Caco-2 (cell line): ENCODE measurements around the gene GRIA3. TPM values are rescaled to one million over a fixed set of nuclear protein-coding genes. Genes with fewer than 3 reads are reported as not detected.

ENCODE experiments used
- BruUV-seq: library from RNA; stranded (reverse); fragments of 400-500 nt; replicated peaks from 2 replicates; lab custom pipeline; 2021; lab: Mats Ljungman, UMichigan
- CTCF ChIA-PET: fragments of 300-600 bp; sonication (Branson Sonifier 250); formaldehyde crosslinking; loops from one replicate; lab custom pipeline; 2022; ENCODE audit warnings: antibody characterized with exemption; lab: Charles Lee
- POLR2A ChIA-PET: fragments of 300-600 bp; sonication (Branson Sonifier 250); formaldehyde crosslinking; loops from one replicate; lab custom pipeline; 2022; ENCODE audit warnings: antibody characterized with exemption; lab: Charles Lee
- DNase-seq, 2 experiments: peaks; one replicate each; pipeline versions ENCODE4 v3.0.0 to v3.0.0-alpha.2; 2020 to 2022
- H3K27me3 ChIP-seq: replicated peaks from 2 replicates; pipeline ENCODE4 v1.6.0; 2011; ENCODE audit warnings: low read length; ENCODE audit not compliant: control insufficient read depth, insufficient read depth
- H3K36me3 ChIP-seq: 2 replicates; pipeline ENCODE4 v1.5.1; 2011; ENCODE audit warnings: low read length; ENCODE audit not compliant: control insufficient read depth, insufficient read depth
- H3K4me1 ChIP-seq: fragments of 250-450 bp; sonication (Bioruptor Pico); 2 replicates; pipeline ENCODE4 v1.5.1; 2020; ENCODE audit warnings: mild to moderate bottlenecking
- H3K4me3 ChIP-seq: 2 replicates; pipeline ENCODE4 v1.5.1; 2011; ENCODE audit warnings: low read depth, mild to moderate bottlenecking, control low read depth, low read length
- H3K9me3 ChIP-seq: fragments of 250-450 bp; sonication (Bioruptor Pico); 2 replicates; pipeline ENCODE4 v1.5.1; 2020; ENCODE audit warnings: mild to moderate bottlenecking, moderate library complexity
- H3K27ac Mint-ChIP-seq: one replicate; pipeline ENCODE4 v1.8.0; 2022; ENCODE audit warnings: mixed read lengths; ENCODE audit not compliant: unreplicated experiment
- H3K27me3 Mint-ChIP-seq: one replicate; pipeline ENCODE4 v1.8.0; 2022; ENCODE audit warnings: mixed read lengths; ENCODE audit not compliant: insufficient read depth, unreplicated experiment
- H3K36me3 Mint-ChIP-seq: one replicate; pipeline ENCODE4 v1.8.0; 2022; ENCODE audit warnings: mild to moderate bottlenecking, mixed read lengths; ENCODE audit not compliant: insufficient read depth, unreplicated experiment
- H3K4me1 Mint-ChIP-seq: one replicate; pipeline ENCODE4 v1.8.0; 2022; ENCODE audit warnings: low read depth, mixed read lengths; ENCODE audit not compliant: unreplicated experiment
- H3K4me3 Mint-ChIP-seq: one replicate; pipeline ENCODE4 v1.8.0; 2022; ENCODE audit warnings: mild to moderate bottlenecking, moderate library complexity, mixed read lengths; ENCODE audit not compliant: unreplicated experiment
- H3K9me3 Mint-ChIP-seq: one replicate; pipeline ENCODE4 v1.8.0; 2022; ENCODE audit warnings: mixed read lengths; ENCODE audit not compliant: unreplicated experiment
- intact Hi-C: fragments of 100-400 bp; cut with micrococcal nuclease; formaldehyde crosslinking; loops from one replicate; pipeline ENCODE4 v1.10.0; 2022; ENCODE audit not compliant: unreplicated experiment
- total RNA-seq: library from RNA; stranded (reverse); gene quantifications from 2 replicates; pipeline ENCODE4 v1.2.3, GENCODE V29; 2022
- TF ChIP-seq, protein P1 (sequence below), 2 experiments: fragments of 200-600 bp in 1 of 2; IDR thresholded peaks; 1 replicate in 1 of 2; 2 replicates in 1 of 2; pipeline versions ENCODE4 v1.5.1 to v1.8.0; 2011 to 2022; ENCODE audit warnings: antibody characterized with exemption in 1 of 2, control low read depth in 1 of 2, inconsistent platforms in 1 of 2, low read depth in 1 of 2, low read length in 1 of 2, mild to moderate bottlenecking in 1 of 2, moderate library complexity in 1 of 2; ENCODE audit not compliant: insufficient read depth in 1 of 2, severe bottlenecking in 1 of 2, unreplicated experiment in 1 of 2

The GRIA3 gene
- total RNA-seq, 1 experiment from 2014 or later, result not detected

DNA sequence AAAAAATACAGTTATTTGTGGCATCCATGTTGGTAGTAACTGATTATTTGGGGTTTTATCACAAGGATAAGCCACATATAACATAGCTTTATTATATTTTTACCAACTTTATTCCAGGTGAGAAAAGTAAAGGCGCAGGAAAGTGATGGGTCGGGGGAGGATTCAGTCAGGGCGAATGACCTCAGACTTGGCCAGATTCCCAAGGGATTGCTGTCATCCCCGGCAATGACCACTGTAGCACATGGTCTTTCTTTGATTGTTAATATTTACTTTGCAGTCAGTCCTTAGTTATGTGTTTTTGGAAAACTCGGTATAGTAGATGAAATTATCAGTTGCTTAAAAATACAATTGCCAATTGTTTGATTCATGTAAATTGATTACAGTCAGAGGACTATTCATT lies 17.6 kb downstream of the GRIA3 start:
- ChIA-PET POLR2A (no interaction called here), CTCF (no interaction called here)
- no peaks in the 10 kb centered on the region for H3K9me3 Mint-ChIP-seq
- H3K27ac Mint-ChIP-seq, result no peak overlapping the region
- DNase-seq, result no peak
- TF ChIP-seq, protein P1, sequence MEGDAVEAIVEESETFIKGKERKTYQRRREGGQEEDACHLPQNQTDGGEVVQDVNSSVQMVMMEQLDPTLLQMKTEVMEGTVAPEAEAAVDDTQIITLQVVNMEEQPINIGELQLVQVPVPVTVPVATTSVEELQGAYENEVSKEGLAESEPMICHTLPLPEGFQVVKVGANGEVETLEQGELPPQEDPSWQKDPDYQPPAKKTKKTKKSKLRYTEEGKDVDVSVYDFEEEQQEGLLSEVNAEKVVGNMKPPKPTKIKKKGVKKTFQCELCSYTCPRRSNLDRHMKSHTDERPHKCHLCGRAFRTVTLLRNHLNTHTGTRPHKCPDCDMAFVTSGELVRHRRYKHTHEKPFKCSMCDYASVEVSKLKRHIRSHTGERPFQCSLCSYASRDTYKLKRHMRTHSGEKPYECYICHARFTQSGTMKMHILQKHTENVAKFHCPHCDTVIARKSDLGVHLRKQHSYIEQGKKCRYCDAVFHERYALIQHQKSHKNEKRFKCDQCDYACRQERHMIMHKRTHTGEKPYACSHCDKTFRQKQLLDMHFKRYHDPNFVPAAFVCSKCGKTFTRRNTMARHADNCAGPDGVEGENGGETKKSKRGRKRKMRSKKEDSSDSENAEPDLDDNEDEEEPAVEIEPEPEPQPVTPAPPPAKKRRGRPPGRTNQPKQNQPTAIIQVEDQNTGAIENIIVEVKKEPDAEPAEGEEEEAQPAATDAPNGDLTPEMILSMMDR (IDR thresholded peaks at IDR 0.05; ENCODE audit: insufficient read depth in 1 of 2, low read depth in 1 of 2, low read length in 1 of 2, severe bottlenecking in 1 of 2, unreplicated experiment in 1 of 2), result no peak
- no peaks in the 10 kb centered on the region for H3K36me3 Mint-ChIP-seq
- BruUV-seq, result no TSS peak
- Histone ChIP-seq H3K27me3 (no peaks in the 10 kb centered on the region), H3K4me1 (no peaks in the 10 kb centered on the region), H3K36me3 (no peaks in the 10 kb centered on the region), H3K4me3 (no peak overlapping the region), H3K9me3 (no peaks in the 10 kb centered on the region)
- intact Hi-C loops, result no loop called here
- H3K27me3 Mint-ChIP-seq, result no peaks in the 10 kb centered on the region
- no peak overlapping the region for H3K4me3 Mint-ChIP-seq
- no peaks in the 10 kb centered on the region for H3K4me1 Mint-ChIP-seq

DNA sequence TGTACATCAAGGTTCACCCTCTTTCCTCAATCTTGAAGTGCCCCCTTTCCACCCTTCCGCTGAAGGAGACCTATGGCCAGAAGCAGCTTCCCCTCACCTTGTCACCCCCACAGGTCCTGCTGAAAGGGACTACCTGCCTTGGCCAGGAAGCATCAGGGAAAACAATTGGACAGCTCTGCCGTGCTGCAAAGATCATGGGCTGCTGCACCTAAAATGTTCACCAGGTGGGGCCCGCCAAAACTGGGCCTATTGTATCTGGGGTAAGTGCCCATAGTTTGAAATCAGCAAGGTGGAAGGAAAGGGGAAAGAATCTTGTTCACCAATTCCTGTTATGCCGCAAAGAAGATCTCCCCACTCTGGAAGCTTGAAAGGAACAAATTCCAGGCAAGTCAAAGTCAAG lies 18.4 kb downstream of the GRIA3 start:
- Mint-ChIP-seq H3K4me3 (no peak overlapping the region), H3K36me3 (no peaks in the 10 kb centered on the region), H3K4me1 (no peaks in the 10 kb centered on the region), H3K27ac (no peak overlapping the region), H3K9me3 (no peaks in the 10 kb centered on the region), H3K27me3 (no peaks in the 10 kb centered on the region)
- no TSS peak for BruUV-seq
- TF ChIP-seq, protein P1 (IDR thresholded peaks at IDR 0.05; ENCODE audit: insufficient read depth in 1 of 2, low read depth in 1 of 2, low read length in 1 of 2, severe bottlenecking in 1 of 2, unreplicated experiment in 1 of 2), result no peak
- Histone ChIP-seq H3K27me3 (no peaks in the 10 kb centered on the region), H3K36me3 (no peaks in the 10 kb centered on the region), H3K4me3 (no peak overlapping the region), H3K9me3 (no peaks in the 10 kb centered on the region), H3K4me1 (no peaks in the 10 kb centered on the region)
- intact Hi-C loops, result no loop called here
- no peak for DNase-seq
- CTCF ChIA-PET, result no interaction called here
- POLR2A ChIA-PET, result no interaction called here

DNA sequence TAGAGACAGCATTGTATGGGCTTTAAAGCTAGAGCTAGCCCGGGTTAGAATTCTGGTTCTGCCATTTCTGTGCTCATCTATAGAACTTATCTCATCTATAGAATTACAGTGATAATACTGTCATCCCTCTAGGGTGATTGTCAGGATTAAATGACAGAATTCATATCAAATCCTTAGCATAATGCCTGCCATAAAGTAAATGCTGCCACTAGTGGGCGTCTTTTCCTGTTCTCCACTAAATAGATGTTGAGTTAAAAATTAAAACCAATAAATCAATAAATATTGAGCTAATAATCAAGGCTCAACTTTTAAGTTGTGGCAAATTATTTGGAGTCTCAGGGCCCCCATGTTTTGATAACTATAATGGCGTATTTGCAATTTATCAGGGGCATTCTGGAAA lies 19.7 kb downstream of the GRIA3 start:
- Histone ChIP-seq H3K36me3 (no peaks in the 10 kb centered on the region), H3K27me3 (no peaks in the 10 kb centered on the region), H3K4me1 (no peaks in the 10 kb centered on the region), H3K4me3 (no peak overlapping the region), H3K9me3 (no peaks in the 10 kb centered on the region)
- Mint-ChIP-seq H3K4me1 (no peaks in the 10 kb centered on the region), H3K4me3 (no peak overlapping the region), H3K36me3 (no peaks in the 10 kb centered on the region), H3K27me3 (no peaks in the 10 kb centered on the region), H3K27ac (no peak overlapping the region), H3K9me3 (no peaks in the 10 kb centered on the region)
- TF ChIP-seq, protein P1 (IDR thresholded peaks at IDR 0.05; ENCODE audit: insufficient read depth in 1 of 2, low read depth in 1 of 2, low read length in 1 of 2, severe bottlenecking in 1 of 2, unreplicated experiment in 1 of 2), result no peak
- intact Hi-C loops, result no loop called here
- ChIA-PET POLR2A (no interaction called here), CTCF (no interaction called here)
- no peak for DNase-seq
- BruUV-seq, result no TSS peak
